Frontal cortex (tissue), 4 donors: Measurements from ENCODE around the gene RXRG. TPM values are rescaled to one million over a fixed set of nuclear protein-coding genes. Genes with fewer than 3 reads are reported as not detected.
"Not testable (repeated sequence)": the region's sequence is repeated elsewhere in the genome, so short reads cannot be mapped to it uniquely, and the experiment has no call there.

Experiments
- DNase-seq, 2 donors: peaks; one replicate each; pipeline ENCODE4 v3.0.0; 2012; ENCODE audit warnings: low spot score in 2 of 2
- FAIRE-seq: peaks from 2 replicates; lab custom pipeline; 2012; peaks lifted over from hg19 to GRCh38; lab: Jason Lieb, UNC
- total RNA-seq: library from RNA; depleted of rRNA; stranded (reverse); fragments of >200 nt; gene quantifications from one replicate; pipeline ENCODE4 v1.2.3, GENCODE V29; 2014
- donor health status: control.
- donor health status: control.
- donor health status: control.

The RXRG gene
- 42.0 TPM for total RNA-seq

DNA sequence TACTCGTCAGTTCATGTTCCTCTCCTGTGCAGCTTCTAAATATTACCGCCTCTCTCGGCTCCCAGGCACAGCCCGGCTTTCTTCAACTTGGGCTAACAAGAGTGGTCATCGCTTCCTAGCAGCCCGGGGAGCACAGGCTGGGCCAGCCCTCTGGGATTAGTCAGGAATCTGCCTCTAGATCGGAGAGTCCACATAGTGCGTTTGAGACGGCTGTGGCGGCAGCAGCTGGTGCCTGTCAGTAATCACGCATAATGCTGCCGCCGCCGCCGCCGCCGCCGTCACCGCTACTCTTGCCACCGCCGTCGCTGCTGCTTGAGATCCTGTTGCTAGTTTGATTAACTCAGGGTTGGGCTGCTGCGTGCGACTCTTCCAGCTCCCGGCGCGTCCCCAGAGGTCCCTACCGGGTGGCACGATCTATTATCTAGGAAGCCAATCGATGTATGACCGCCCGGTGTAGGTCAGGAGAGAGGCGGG, at the start of gene RXRG:
Gene RXRG, minus strand, starts transcription at position 230 of the 474 bp plus-strand sequence. CDS start 233 bp downstream, outside the sequence.
- DNase-seq (peak in 1 of 2 donors; percentile 33), FAIRE-seq (no peak)

DNA sequence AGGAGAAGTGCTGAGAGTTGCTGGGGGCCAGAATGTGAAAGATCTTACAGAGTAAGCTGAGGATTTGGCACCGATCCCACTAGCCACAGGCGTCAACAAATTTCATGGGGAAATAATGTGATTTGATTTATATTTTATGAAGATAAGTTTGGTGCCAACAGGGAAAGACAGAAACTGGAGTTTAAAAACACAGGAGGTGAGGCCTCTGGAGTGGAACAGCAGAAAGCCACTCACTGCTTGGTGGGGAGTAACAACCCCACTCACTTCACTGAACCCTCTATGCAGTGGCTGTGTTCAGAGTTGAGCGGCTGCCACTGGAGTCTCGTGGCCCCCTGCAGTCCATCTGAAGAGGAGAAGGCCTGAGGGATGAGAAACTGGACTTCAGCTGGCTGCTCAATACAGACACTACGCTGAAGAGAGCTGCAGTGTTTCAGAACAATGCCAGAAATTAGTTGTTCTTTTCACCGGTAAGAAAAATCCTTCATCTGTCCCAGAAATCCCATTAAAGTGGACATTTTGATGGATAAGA, 48.0 kb upstream of the RXRG start:
- FAIRE-seq (no peak), DNase-seq (no peak)

DNA sequence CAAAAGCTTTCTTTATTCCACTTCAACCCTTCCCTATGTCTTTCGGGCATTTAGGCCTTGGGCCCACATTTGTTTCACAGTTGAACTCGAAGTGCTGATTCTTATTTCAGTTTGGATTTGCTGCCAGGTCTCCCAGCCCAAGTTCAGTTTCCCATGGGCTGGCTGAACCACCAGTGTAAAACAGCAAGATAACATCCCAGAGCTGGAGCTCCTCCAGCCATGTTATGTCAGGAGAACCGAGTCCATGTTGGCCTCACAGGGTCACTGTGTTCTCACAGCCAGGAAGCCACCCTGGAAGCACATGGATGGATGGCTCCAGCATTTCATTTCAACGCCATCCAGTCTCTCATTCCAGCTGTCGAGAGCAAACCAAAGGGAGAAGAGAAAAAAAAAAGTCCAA, 45.2 kb upstream of the RXRG start:
- FAIRE-seq (no peak), DNase-seq (no peak)

- DNase-seq, result no peak
- no peak for FAIRE-seq
These were observed 43.0 kb upstream of the RXRG start for GRCh38 chr1:165487921-165488320.

DNA sequence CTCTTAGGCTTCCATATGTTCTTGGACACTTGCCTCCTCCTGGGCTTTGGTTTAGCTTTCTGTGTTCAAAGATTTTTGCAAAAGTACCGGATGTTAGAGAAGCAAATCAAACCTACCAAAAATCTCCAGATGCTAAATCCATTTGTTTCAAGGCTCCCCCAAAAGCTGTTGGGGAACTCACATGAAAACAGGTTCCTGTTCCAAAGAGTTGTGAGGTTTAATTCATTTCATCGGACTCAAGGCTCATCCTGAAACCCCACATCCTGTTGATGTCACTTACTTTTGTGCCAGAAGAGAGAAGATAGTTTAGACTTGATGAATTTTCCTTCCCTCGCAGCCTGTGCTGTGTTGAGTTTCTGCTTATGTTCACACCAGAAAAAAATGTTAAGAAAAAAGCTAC, 41.7 kb upstream of the RXRG start:
- no peak for FAIRE-seq
- no peak for DNase-seq

- FAIRE-seq (no peak), DNase-seq (no peak)
These were observed 40.8 kb upstream of the RXRG start for GRCh38 chr1:165485716-165486115.

DNA sequence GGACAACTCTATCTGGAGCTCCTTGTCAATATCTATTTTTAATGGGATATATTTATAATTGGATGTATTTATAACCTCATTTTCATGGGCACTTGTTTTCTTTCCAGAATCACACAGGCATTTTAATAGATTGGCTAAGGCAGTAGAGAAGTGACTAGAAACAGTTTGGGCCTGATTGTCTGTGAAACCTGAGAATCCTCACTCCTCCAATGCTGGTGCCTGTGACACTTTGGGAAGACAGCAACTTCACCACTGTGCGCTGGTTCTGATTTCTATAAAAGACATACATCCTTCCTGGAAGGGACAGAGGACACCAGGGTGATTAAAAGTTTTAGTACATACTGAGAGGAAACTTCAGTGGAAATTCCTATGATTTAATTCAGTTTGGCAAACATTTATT, 39.6 kb upstream of the RXRG start:
- no peak for FAIRE-seq

GRCh38 chr1:165483412-165483811, 38.5 kb upstream of the RXRG start:
- DNase-seq (no peak), FAIRE-seq (no peak)

More for the DNA sequence above, 39.6 kb upstream of the RXRG start:
- no peak for DNase-seq

- no peak for DNase-seq
- no peak for FAIRE-seq
These were observed 37.0 kb upstream of the RXRG start for GRCh38 chr1:165481820-165482532.

GRCh38 chr1:165476776-165477175, 31.9 kb upstream of the RXRG start:
- FAIRE-seq, result no peak
- DNase-seq, result no peak

DNA sequence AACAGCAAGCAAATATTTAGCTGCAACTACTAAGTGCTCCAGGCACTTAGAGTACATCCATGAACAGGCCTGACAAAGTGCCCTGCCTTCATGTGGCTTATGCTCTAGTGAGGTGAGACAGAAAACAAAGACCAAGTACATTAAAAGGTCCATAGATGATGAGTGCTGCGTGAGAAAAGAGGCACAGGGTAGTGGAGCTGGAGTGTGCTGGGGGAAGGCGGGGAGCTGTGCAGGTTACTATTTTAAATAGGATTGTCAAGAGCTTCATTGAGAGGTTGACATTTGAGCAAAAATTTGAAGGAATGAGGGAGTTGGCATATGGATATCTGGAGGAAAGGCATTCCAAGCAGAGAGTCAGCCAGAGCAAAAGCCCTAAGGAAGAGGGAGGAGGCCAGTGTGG, 29.3 kb upstream of the RXRG start:
- DNase-seq, result no peak
- FAIRE-seq, result no peak

DNA sequence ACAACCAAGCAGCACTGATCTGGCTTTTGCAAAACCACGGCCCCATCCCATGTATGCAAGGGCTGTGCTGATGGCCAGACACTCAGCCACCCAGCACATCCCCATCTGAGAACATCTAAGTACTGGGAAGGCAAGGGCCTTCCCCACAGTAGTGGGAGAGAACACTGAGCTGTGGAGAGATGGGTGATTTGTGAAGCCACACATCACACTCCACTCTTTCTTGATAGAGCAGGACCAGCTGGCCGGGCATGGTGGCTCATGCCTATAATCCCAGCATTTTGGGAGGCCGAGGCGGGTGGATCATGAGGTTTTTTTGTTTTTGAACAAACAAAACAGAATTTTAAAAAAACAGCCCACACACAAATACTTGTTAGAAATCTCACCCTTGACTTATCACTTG, 28.2 kb upstream of the RXRG start:
- DNase-seq (no peak), FAIRE-seq (no peak)

GRCh38 chr1:165468726-165469249, 23.9 kb upstream of the RXRG start:
- FAIRE-seq (no peak), DNase-seq (no peak)

DNA sequence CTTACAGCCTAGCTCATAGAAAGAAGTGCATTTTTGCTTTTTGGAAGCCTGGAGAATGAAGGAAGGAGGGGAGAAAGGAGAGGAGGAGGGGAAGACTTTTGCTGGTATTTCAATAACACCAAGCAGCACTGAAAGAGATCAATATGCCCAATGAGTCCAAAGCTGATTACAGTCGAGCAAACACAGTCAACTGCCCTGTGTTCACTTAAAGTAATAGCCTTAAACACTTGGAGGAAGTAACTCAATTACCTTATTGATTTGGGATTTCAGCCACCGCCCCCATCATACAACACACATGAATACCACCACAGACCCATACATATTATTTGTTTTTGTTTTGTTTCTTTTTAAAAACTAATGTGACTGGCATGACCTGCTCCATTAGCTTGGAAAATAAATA, 23.3 kb upstream of the RXRG start:
- FAIRE-seq, result no peak
- no peak for DNase-seq

- FAIRE-seq, result no peak
- DNase-seq, result no peak
These were observed 22.8 kb upstream of the RXRG start for GRCh38 chr1:165467706-165468105.

- FAIRE-seq (no peak), DNase-seq (no peak)
These were observed 19.1 kb upstream of the RXRG start for GRCh38 chr1:165463978-165464377.

DNA sequence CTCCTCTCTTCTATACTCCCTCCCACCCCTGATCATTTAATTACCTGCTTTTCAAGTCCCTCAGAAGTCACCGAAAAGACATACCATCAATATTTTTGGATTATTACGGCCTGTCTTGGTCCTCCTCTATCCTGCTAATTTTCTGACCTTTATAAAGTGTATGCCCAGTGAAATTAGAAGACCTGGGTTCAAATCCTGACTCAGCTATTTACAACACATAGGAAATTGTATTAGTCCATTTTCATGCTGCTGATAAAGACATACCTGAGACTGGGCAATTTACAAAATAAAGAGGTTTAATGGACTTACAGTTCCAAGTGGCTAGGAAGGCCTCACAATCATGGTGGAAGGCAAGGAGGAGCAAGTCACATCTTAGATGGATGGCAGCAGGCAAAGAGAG, 14.8 kb upstream of the RXRG start:
- DNase-seq, FAIRE-seq: not testable (repeated sequence)

- DNase-seq, result no peak
These were observed 11.9 kb upstream of the RXRG start for GRCh38 chr1:165456861-165457260.

GRCh38 chr1:165456114-165456513, 11.2 kb upstream of the RXRG start:
- FAIRE-seq (no peak), DNase-seq (no peak)

More at GRCh38 chr1:165456861-165457260, 11.9 kb upstream of the RXRG start:
- no peak for FAIRE-seq

GRCh38 chr1:165455111-165455510, 10.2 kb upstream of the RXRG start:
- DNase-seq (no peak), FAIRE-seq (no peak)

DNA sequence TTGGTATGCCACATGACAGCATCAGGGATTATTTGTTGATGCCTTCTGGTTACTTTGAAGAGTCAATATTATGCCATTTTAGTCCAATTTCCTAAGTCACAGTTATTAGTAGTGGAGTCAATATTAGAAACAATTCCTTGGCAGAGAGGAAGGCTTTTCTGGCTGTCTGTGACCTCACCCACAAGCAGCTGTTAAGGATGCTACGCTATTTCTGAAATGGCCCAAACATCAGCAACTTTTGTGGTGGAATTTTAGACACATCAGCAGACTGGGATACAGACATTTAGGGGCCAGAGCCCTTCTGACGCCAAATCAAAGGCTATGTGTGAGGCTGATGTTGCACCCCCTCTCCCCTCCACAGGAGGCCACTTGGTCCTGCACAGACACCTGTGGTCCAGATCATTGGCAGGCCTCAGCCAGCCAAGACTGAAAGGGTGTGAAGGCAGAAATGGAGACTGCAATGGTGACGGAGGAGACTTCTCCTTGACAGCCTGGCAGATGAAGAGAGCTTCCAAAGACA, 9.2 kb upstream of the RXRG start:
- DNase-seq (no peak), FAIRE-seq (no peak)
